ENCODE measurements around the gene PLCD4.

GRCh38 chr2:218568190-218569037 lies 39.3 kb upstream of the PLCD4 start, which contains the start of the genes CNOT9 and USP37:
- no peak for TF ChIP-seq EZH2 (IDR thresholded peaks at IDR 0.05)
- peak; percentile 81 for TF ChIP-seq POLR2AphosphoS5 (IDR thresholded peaks at IDR 0.05; ENCODE audit: borderline replicate concordance, low read depth, low read length)
- peak; percentile 23 for TF ChIP-seq FOXP2 (optimal IDR thresholded peaks at IDR 0.05; ENCODE audit: control extremely low read depth, extremely low read length, insufficient read depth)

All from SK-N-MC (cell line).